Osteocyte (in vitro differentiated cells): Measurements from ENCODE around the gene UBALD2. TPM values are rescaled to one million over a fixed set of nuclear protein-coding genes. Genes with fewer than 3 reads are reported as not detected.
"Not testable (repeated sequence)": the region's sequence is repeated elsewhere in the genome, so short reads cannot be mapped to it uniquely, and the experiment has no call there.

ENCODE experiments used
- DNase-seq: peaks from one replicate; pipeline ENCODE4 v3.0.0; 2021; ENCODE audit warnings: mixed read lengths; ENCODE audit not compliant: unreplicated experiment; ENCODE audit errors: extremely low spot score
- H3K27ac Mint-ChIP-seq: one replicate; pipeline ENCODE4 v1.8.0; 2021; ENCODE audit warnings: mild to moderate bottlenecking, mixed read lengths; ENCODE audit not compliant: unreplicated experiment
- H3K27me3 Mint-ChIP-seq: one replicate; pipeline ENCODE4 v1.8.0; 2021; ENCODE audit warnings: mixed read lengths; ENCODE audit not compliant: unreplicated experiment
- H3K36me3 Mint-ChIP-seq: one replicate; pipeline ENCODE4 v1.8.0; 2021; ENCODE audit warnings: mixed read lengths; ENCODE audit not compliant: unreplicated experiment
- H3K4me1 Mint-ChIP-seq: one replicate; pipeline ENCODE4 v1.8.0; 2021; ENCODE audit warnings: mixed read lengths; ENCODE audit not compliant: unreplicated experiment
- H3K4me3 Mint-ChIP-seq: one replicate; pipeline ENCODE4 v1.8.0; 2021; ENCODE audit warnings: mild to moderate bottlenecking, moderate library complexity, mixed read lengths; ENCODE audit not compliant: unreplicated experiment
- H3K9me3 Mint-ChIP-seq: one replicate; pipeline ENCODE4 v1.8.0; 2021; ENCODE audit warnings: mixed read lengths; ENCODE audit not compliant: unreplicated experiment
- CTCF ChIP-seq: fragments of 200-600 bp; sonication (generic); IDR thresholded peaks from 2 replicates; pipeline ENCODE4 v1.5.0; 2021; ENCODE audit warnings: antibody characterized with exemption, mild to moderate bottlenecking, moderate library complexity
- total RNA-seq: library from RNA; stranded (reverse); gene quantifications from 2 replicates; pipeline ENCODE4 v1.2.1, GENCODE V29; 2021

The UBALD2 gene
- total RNA-seq, 1 donor from 2014 or later = 32.2 TPM

- Mint-ChIP-seq H3K27ac (no peak overlapping the region), H3K4me3 (no peak overlapping the region), H3K27me3 (no peaks in the 10 kb centered on the region), H3K9me3 (no peaks in the 10 kb centered on the region), H3K36me3 (no peaks in the 10 kb centered on the region), H3K4me1 (peaks cover 11% of the 10 kb centered on the region)
- no peak for TF ChIP-seq CTCF
- DNase-seq = no peak
Measured at GRCh38 chr17:76253841-76254240, 11.3 kb upstream of the UBALD2 start.

- Mint-ChIP-seq H3K27me3 (no peaks in the 10 kb centered on the region), H3K9me3 (no peaks in the 10 kb centered on the region), H3K27ac (no peak overlapping the region), H3K4me3 (no peak overlapping the region), H3K36me3 (no peaks in the 10 kb centered on the region), H3K4me1 (peaks cover 11% of the 10 kb centered on the region)
- no peak for DNase-seq
- no peak for TF ChIP-seq CTCF
Measured at GRCh38 chr17:76254275-76254674, 10.9 kb upstream of the UBALD2 start.

- DNase-seq = no peak
- TF ChIP-seq CTCF = no peak
- Mint-ChIP-seq H3K9me3 (no peaks in the 10 kb centered on the region), H3K4me3 (no peak overlapping the region), H3K27ac (no peak overlapping the region), H3K27me3 (no peaks in the 10 kb centered on the region), H3K4me1 (peaks cover 11% of the 10 kb centered on the region), H3K36me3 (no peaks in the 10 kb centered on the region)
Measured at GRCh38 chr17:76255801-76256429, 9.2 kb upstream of the UBALD2 start.

- not testable (repeated sequence) for DNase-seq, H3K4me3 Mint-ChIP-seq, H3K9me3 Mint-ChIP-seq, H3K27me3 Mint-ChIP-seq, H3K36me3 Mint-ChIP-seq, H3K27ac Mint-ChIP-seq
- peaks cover 11% of the 10 kb centered on the region for H3K4me1 Mint-ChIP-seq
Measured at GRCh38 chr17:76256430-76257050, 8.6 kb upstream of the UBALD2 start.

GRCh38 chr17:76260220-76260619 is 4.9 kb upstream of the UBALD2 start:
- Mint-ChIP-seq H3K27ac (no peak overlapping the region), H3K4me3 (no peak overlapping the region), H3K27me3 (no peaks in the 10 kb centered on the region), H3K36me3 (no peaks in the 10 kb centered on the region), H3K9me3 (no peaks in the 10 kb centered on the region), H3K4me1 (peaks cover 9% of the 10 kb centered on the region)
- no peak for DNase-seq
- TF ChIP-seq CTCF = no peak
